CD4-positive, alpha-beta T cell treated with Interferon alpha-2 for 1 hour (primary cell): ENCODE results near the gene SLC2A9.

Experiments
- DNase-seq, 2 donors: peaks; one replicate each; pipeline ENCODE4 v3.0.0-alpha.2; 2020 to 2022

Gene SLC2A9

DNA sequence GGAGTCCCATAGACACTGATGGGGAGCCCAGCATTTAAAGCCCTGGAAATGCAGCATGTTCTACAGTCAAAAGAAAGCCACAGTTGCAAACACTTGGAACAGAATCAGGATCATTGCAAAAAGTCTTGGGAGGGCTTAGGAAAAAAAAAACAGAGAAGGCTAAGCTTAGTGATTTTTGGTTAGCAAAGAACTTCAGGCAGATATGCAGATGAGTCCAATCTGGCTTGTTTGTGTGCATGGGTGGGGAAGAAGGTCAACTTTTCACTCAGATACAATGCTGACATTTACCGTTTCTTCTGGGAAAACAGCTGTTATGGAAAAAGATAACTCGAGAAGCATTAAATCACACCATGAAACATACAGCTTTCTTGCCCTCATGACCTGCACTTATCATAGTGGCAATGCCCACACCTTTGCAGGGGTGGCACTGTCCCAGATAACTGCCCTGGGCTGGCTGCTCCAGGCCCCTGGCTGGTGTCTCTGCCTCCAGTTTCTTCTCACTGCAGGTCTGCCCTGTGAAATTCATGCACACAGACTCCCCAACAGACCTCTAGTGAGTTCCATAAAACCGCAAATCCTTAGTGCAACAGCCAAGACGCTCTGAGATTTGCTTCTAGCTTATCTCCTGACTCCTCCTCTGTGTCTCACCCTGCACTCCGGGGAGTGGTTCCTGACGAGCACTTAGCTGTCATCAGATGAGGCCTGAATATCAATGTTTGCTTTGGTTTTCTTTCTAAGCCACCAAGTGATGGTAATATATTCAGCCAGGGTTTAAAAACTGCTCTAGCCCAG is 140.7 kb downstream of the SLC2A9 start:
- no peak for DNase-seq

DNA sequence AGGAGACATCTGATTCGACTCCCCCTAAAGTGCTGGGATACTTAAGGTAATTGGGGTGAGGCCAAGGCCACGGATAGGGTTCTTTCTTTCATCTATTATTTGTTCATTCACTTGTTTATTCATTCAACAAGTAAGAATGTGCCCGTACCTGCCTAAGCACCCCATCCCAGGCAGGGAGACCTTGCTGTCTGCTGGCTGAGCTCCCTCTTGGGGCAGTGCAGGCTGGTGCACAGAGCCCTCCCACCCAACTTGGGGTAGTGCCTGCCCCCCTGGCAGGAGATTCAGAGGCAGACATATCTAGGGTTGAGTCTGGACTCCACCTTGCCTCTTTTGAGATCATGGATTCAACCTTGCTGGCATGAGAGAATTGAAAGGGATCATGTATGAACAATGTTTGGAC is 144.2 kb downstream of the SLC2A9 start:
- DNase-seq = no peak

DNA sequence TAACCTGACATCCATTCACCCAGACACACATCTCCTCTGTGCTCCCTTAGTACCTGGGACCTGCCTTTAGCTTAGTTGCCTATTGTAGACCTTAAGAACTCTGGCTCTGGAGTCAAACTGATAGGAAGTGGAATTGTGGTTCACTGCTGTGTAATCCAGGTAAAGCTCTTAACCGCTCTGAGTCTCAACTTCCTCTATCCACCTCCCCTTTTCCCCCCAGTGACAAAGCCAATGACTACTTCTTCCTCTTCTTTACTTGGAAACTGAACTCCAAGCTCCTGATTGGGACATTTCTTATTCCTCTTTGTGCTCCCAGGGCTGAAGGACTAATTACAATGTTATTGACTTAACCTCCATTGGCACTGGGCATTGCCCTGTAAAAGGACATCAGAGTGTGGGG is 145.8 kb downstream of the SLC2A9 start:
- DNase-seq = no peak

DNA sequence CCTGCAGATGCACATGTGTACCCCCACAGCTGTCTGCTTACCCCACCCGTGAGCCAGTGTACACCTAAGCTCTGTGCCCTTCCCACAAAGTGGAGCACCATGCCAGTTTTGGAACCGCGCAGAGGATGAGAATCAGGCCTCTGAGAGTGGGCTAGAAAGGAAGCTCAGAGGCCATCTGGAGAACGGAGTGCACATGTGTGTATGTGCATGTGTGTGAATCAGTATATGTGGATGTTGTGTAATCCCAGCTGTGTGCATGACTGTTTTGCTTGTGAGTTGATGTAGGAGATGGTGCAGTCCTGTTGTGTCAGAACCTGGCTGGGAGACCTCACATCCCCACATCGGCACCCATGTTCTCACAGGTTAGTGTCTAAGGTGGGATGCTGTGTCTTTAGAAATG is 146.9 kb downstream of the SLC2A9 start:
- DNase-seq = no peak

DNA sequence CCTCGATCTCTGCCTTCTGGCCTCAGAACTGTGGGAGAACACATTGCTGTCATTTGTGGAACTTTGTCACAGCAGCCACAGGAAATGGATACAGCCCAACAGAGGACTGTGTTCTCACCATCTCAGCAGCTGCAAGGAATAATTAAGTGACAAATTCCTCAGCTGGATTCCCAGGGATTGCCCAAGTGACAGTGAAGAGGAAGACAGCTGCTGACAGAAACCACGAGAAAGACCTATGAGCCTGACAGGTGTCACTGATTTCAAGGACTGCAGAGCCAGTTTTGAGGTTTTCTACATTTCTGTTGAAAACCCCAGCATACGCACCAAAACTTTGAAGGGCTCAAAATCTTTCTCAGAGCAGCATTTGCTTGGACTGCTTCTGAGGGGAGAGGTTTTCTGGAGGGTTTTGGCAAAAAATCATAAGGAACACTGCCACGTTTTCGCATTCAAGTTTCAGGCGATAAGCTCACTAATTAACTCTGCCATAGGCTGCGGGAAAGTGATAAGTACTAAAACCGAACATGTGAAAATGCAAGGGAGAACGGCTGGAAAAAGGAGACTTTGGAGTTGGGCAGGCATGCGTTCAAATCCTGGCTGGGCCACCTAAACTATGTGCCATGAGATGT is 151.0 kb downstream of the SLC2A9 start:
- DNase-seq = no peak

DNA sequence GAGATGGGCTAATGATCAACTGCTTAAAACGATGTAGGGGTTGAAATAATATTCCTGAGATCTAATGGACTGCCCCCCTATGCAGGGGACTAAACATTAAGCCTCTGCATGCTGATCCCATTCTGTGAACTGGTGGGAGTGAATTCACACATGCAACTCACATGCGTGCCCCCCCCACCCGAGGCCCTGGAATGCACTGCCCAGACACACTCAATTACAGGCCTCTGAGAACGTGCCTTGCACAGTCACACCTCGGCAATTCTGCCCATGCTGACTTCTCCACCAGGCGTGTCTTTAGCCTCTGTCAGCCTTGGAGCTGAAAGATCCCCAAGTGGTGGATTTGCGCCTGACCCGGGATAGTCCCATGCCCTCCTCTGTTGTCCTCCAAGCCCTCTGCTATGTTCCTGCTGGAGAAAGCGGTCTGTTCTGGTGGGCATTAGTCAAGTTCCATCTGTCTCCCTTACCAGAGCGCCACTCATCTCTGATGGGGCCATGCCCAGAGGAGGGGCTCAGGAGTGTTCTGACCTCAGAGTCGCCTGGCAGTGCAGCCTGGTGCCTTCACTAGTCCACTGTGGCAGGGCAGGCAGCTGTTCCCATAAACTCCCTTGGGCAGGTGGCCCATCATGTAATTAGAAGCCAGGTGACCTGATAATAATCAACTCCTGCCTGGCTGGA is 153.4 kb downstream of the SLC2A9 start:
- DNase-seq = no peak

DNA sequence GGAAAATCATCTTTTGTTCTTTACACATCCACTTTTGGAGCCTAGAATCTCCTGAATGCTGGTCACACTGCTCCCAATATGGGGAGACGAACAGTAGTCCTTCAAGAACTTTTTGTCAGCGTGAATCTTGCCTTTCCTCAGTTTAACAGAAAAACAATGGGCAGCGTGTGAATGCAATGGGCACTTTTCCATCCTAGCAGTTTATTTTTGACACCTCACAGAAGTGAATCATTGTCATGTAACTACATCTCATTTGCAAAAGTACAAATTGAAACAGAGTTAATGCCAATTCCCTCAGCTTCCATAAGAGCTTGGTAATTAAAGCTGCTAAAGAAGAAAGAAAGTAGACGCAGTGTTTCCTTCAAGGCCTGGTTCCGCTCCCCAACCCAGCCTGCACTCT is 154.4 kb downstream of the SLC2A9 start:
- DNase-seq = no peak

DNA sequence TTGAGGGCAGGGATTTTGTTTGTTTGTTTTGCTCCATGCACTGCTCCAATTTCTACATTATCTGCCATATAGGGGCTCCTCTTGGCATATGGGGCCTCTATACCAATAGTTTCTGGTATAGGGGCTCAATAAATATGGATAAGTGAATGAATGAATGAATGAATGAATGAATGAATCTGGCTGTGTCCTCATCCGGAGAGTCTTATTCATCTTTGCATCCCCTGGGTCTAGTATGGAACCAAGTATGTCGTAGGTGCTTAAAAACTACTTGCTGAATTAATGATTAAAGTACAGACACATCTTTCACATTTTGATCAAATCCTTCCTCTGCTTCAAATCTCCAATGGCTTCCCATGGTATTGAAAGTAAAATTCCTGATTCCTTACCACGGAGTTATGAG is 159.7 kb downstream of the SLC2A9 start:
- DNase-seq = no peak

DNA sequence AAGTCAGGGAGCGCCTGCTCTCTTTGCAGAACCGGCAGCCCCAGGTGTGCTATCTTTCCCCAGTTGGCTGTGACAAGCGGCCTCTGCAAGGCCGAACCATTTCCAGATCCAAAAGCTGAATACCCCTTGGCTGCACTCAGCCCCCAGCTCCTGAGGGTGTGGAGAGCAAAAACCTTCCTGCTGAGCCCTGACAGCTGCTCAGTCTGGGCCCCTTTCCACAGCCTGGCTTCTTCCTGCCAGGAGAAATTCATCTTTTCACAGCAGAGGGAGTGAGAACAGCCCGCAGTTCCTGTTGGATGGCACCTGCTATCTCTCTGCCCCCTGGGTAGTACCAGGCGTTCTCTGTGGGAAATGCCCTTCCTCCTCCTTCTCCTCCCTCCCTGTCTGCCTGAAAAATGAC is 161.5 kb downstream of the SLC2A9 start:
- DNase-seq = no peak

DNA sequence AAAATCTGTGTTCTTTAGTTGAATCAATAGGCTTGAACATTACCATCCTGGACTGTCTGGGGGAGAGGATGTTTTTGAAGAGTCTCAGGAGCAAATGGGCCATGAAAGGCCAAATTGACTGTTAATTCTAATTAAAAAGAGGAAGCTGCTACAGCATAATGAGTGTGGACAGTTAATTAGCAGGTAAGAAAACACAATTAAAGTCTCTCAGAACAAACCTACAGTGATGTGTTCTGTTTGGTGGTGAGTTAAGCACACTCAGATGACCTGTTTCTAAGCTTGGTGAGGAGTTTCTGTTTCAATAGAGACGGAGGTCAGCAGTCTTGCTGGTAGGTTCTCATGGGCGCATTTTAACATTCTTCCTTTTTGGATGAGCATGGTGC is 171.8 kb downstream of the SLC2A9 start:
- no peak for DNase-seq

DNA sequence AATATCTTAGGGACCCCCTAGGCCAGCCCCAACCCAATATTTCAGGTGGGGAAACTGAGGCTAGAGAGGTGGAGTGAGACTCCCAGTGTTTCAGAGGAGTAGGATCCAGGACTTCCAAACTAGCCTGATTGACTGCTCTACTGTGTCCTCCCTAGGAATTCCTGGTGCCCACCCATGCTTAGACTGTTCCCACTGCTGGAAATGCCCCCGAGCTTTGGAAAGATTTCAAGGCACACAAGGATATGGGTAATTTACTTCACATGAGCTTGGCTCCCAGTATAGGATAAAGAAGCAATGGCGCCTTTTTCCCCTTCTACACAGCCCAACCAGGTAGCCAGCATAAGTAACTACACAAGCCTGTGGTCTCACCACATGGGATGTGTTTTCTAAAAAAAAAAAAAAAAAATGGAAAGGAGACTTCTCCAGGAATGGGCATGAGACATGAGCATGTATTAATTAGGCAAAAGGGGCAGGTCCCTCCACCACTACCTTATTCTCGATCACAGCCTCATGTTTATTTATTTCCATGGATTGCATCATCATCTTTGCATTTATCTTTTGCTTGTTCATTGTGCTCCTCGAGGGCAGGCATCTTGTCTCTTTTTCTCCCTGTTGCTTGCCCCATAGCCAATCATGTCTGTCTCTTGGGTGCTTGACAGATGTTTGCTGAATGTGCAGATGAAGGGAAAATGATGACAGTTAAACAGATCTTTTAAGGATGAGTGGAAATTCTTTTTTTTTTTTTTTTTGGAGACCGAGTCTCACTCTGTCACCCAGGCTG is 173.1 kb downstream of the SLC2A9 start:
- DNase-seq = no peak

DNA sequence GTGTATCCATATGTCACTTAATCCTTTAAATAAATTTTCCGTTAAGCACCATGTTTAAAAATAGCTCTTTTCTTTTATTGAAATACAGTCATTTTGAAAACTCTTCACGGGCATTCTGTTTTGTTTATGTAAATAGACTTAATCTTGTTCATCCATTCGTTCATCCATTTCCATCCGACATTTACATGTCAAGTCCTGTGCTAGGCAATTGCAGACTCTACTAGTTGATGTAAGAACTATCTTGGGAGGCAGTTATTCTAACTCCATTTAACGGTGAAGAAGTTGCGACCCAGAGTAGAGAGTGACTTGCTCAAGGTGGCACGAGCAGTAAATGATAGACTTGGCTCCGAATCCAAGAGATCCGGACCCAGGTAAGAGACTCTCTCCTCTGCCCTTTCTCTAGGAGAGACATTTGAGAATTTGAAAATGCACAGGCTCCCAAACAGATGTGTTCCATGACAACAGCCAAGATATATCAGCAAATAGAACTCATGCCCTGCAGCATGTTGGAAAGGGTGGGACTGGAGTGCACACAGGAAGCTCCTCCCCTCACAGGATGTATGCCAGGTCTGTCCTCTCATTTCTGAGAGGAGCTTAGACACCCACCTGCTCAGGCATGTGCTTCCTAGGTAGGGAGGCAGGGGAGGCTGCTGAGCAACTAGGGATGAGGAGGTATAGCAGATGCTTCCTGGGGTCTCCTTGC is 175.4 kb downstream of the SLC2A9 start:
- DNase-seq = no peak

DNA sequence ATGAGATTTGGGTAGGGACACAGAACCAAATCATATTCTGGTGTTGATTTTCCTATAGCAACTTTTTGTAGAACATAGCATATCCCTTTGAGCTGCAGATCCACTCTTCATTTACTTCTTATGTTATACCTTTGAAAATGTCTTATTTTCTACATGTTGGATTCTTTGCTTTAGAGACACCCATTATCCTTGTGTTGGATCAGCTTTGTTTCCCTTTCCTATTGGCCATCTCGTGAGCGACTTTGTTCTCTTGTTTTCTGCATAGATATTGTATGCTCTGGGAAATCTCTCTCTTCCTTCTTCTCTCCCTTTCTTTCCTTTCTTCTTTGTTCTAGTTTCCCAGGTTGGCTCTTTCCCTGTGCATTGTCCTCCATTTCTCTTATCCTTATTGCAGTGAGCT is 180.2 kb downstream of the SLC2A9 start:
- DNase-seq = no peak

DNA sequence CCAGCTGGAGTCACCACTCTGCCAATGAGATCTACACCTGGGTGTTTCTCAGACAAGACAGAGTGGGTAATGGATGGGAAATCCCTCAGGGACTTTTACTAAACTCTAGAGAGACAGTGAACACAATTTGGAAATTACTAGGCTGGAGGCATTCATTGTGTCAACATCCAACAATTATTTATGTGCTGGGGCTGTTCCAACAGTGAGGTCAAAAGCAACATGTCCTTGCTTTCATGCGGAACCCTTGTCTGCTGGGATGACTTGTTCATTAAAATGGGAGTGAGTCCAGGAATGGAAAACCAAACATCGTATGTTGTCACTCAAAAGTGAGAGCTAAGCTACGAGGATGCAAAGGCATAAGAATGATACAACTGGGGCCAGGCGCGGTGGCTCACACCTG is 185.9 kb downstream of the SLC2A9 start:
- DNase-seq = no peak

DNA sequence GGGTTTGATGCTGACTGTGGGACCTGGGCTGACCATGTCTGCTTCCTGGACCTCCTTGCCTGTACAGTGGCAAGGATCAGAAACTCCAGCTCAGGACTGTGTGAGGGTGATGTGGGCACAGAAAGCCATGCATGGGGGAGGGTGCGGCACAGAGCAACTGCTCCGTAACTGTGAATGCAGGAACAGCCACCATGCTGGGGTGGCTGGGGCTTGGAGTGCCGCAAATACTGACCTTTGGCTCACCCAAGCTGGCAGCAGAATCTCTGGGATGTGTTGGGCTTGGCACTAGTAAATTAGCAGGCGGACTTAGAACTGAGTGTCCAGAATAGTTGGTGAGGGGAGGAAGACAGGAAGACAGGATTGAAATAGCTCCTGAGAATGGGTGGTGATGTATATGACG is 187.9 kb downstream of the SLC2A9 start:
- no peak for DNase-seq

DNA sequence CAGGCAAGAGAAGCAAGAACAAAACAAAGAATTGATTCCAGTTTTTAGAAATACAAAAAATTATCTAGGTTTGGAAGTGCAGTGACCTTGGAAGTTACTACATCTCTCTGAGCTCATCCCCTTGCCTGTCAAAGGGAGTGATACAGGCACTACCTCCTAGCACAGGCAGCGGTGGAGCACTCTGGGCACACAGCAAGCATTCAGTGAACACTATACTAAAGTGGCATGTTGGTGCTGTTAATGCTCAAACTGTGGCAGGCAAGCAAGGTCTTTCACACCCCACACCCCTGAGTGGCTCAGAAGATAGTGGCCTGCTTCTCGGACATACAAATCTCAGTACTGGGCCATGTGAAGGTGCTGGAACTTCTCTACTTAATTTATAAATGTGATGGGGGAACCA is 188.7 kb downstream of the SLC2A9 start:
- no peak for DNase-seq

DNA sequence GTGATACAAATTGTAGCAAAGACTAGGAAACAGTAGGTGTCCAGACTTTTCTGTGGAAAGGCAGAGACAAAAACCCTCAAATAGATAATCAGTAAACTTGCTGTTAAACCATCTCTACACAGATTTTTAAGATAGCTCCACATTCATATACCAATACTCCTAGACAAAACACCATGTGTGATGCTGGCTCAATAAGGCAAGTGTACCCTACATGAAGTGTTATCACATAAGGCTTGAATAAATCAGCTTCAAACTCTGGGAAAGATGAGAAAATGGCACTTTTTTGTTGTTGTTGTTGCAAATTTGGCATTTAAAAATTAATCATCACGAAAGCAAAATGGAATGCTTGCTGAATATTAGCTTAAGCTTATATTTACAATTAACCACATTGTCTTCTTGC is 194.7 kb downstream of the SLC2A9 start:
- DNase-seq = no peak

DNA sequence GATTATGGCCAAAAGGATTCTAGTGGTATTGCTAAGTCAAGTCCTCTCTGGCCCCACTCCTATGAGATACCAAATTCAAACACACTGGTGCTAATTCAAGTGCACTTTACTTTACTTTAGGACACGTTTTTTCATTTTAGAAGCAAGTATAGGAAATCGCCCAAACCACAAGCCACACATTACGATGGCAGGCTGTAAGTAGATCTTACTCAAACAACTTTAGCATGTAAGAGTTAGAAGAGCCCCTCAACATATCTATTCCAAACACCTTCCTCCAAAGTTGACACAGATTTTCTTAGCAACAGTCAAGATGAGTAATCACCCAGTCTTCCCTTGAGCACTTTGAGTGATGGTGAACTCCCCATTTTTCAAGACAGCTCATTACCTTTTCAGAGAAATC is 196.2 kb downstream of the SLC2A9 start:
- no peak for DNase-seq

DNA sequence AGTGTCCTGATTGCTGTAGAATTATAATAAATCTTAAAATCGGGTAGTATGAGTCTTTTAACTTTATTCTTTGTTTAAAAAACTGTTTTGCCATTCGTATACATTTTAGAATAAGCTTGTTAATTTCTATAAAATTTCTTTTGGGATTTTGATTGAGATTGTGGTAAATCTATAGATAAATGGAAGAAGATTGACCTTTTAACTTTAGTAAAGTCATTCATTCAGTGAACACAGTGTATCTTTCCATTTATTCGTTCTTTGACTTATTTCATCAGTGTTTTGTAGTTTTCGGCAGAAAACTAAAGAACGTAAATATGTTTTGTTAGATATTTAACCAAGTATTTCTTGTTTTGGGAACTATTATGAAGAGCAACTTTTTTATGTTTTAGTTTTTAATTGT is 201.0 kb downstream of the SLC2A9 start:
- no peak for DNase-seq

DNA sequence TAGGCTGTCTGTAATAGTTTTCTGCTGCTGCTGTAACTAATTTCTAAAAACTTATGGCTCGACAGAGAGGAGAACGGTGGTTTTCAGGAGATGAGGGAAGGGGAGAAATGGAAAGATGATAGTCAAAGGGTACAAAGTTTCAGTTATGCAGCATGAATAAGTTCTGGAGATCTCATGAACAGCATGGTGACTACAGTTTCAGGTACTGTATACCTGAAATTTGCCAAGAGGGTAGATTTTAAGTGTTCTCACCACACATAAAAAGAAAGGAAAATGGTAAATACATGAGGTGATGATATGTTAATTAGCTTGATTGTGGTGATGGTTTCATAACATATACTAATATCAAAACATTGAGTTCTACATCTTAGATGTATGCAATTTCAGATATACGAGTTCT is 205.0 kb downstream of the SLC2A9 start:
- DNase-seq = no peak

DNA sequence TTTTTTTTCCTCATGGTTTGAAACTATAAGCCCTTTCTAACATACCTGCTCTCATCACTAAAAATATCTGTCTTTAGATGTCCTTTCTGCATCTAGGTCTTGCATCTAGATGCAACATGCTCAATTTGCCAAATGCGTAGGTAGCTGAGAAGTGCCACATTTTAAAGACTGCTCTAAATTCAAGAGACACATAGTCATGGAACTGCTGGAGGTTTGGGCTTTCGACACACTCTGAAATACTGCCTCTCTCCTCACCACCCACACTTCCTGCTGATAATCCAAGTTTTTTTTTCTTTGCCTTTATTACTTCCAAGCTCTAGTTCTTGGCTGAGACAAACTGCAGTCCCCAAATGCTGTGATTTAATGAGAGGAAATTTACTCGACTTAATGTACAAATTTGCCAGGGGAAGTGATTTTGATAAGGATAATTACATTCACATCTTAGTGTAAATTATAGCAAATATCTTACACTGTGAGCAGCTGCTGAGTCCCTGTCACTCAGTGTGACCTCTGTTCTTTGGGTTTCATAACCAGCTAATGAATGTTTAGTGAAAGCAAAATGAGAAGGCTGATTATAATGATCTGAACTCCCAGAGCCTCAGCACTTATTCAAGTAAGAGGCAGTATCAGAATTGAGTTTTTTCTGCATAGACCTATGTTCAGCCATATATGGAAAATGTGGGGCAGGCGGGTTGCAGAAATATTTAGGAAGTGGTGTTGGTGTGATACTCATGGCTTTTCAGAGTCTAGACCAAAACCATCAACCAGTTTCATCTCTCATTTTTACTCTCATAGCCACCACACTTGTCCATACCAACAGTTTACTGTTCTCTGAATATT is 208.6 kb downstream of the SLC2A9 start:
- no peak for DNase-seq

DNA sequence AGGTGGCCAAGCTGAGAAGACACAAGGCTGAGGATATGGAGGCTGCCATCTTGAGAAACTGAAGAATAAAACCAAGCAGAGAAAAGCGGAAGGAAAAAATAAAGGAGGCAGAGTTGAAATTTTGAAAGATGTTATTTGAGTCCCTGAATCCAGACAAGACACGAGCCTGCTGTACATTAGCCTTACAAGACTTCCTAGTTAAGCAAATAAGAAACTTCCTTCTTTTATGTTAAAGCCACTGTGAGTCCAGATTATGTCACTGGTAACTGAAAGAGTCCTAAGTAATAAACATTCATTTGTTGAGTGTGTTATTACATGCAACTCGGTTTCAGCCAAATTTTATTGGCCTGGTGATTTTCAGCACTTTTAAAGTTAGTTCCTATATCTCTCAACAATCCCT is 209.5 kb downstream of the SLC2A9 start:
- DNase-seq = no peak
